ENCODE results near the gene SULT1C3. TPM values are rescaled to one million over a fixed set of nuclear protein-coding genes. Genes with fewer than 3 reads are reported as not detected.

The SULT1C3 gene
- not detected in 2 replicates for total RNA-seq

DNA sequence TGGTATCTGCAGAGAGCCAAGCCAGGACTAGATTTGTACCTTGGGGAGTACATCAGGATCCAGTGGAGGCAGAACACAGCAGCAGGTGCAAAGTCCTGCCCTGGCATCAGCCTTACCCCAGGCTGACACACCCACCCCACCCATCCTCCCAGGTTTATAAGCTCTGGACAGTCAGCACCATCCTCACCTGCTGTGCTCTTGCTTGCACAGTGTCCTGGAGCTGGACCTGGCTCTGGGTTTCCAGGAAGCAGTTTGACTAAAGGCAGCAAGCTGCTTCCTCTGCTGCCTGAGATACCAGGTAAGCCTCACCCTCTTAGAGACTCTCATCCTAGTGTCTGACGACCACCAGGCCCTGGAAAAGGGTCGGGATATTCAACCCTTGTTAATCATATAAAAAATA is at the start of gene SULT1C3:
TSS of gene SULT1C3 (plus strand) at position 183 of the 400 bp plus-strand sequence. CDS start 7,227 bp downstream, outside the sequence.

DNA sequence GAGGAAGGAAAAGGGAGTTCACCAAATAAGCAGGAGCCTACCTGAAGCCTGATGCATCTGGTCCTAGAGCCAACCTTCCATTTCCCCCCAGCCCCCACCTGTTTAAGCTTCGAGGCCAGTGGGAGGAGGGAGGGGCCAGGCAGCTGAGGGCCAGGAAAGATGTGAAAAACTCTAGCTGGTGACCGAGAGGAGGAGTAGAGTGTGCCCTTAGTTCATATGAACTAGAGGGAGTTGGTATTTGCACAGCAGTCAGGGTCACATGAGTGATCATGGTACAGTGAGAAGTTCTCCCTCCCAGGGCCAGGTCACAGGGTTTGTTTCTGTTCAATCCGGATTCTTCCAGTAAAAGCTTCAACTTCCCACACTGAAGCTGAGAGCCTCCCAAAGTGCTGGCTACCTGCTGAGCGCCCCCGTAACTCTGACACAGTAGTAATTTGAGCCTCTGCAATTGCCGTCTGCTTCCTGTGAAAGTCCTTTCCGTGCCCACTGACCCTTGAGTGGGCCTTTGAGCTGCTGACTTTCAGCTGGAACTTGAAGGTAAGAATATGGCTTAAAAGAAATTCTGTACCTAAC is 48.9 kb downstream of the SULT1C3 start, which contains the start of gene SULT1C2:
TSS of gene SULT1C2 (plus strand) at position 362 of the 573 bp plus-strand sequence. CDS start 4,773 bp downstream, outside the sequence.

Other genes with a start within 250 kb of the SULT1C3 start
- under 0.01 TPM in 1 of 2 replicates, not detected in the other for gene SULT1C2, start 48.9 kb downstream of the SULT1C3 start, total RNA-seq
- 0.16 TPM in 1 of 2 replicates, not detected in the other for gene SULT1C4, start 138.0 kb downstream of the SULT1C3 start, total RNA-seq
- gene GCC2, start 209.2 kb downstream of the SULT1C3 start, total RNA-seq, result 19.9 and 23.5 TPM in 2 replicates

All from hair follicle dermal papilla cell (primary cell).